Astrocyte of the hippocampus (primary cell): Measurements from ENCODE around the gene HTT.

ENCODE experiments used
- DNase-seq: peaks from one replicate; pipeline ENCODE4 v3.0.0; 2011; ENCODE audit warnings: low read depth, low spot score

HTT gene

GRCh38 chr4:3074078-3074845 is at the start of gene HTT, which contains the start of gene HTT-AS:
TSS of gene HTT (plus strand) at chr4:3074681. CDS start at chr4:3074826, 145 bp downstream.
TSS of gene HTT-AS (minus strand) at chr4:3074538.
- peak; percentile 99 for DNase-seq

GRCh38 chr4:3025881-3026280 is 48.6 kb upstream of the HTT start:
- no peak for DNase-seq

GRCh38 chr4:3026540-3026939 is 47.9 kb upstream of the HTT start:
- DNase-seq: no peak

GRCh38 chr4:3029464-3029863 is 45.0 kb upstream of the HTT start:
- no peak for DNase-seq

GRCh38 chr4:3030566-3031356 is 43.7 kb upstream of the HTT start:
- no peak for DNase-seq

- DNase-seq: no peak
Measured at GRCh38 chr4:3031357-3032082, 43.0 kb upstream of the HTT start.

- DNase-seq: no peak
Measured at GRCh38 chr4:3034231-3034630, 40.2 kb upstream of the HTT start.

GRCh38 chr4:3035249-3035648 is 39.2 kb upstream of the HTT start:
- no peak for DNase-seq

- DNase-seq: no peak
Measured at GRCh38 chr4:3035674-3036073, 38.8 kb upstream of the HTT start.

GRCh38 chr4:3036131-3036952 is 38.1 kb upstream of the HTT start:
- DNase-seq: no peak

- DNase-seq: peak; percentile 23
Measured at GRCh38 chr4:3037957-3038461, 36.5 kb upstream of the HTT start.

- DNase-seq: no peak
Measured at GRCh38 chr4:3039706-3040366, 34.6 kb upstream of the HTT start.

- DNase-seq: no peak
Measured at GRCh38 chr4:3040452-3041191, 33.9 kb upstream of the HTT start.

GRCh38 chr4:3041192-3042142 is 33.0 kb upstream of the HTT start:
- DNase-seq: peak; percentile 56

GRCh38 chr4:3042226-3042625 is 32.3 kb upstream of the HTT start:
- DNase-seq: no peak

GRCh38 chr4:3043282-3044020 is 31.0 kb upstream of the HTT start:
- no peak for DNase-seq

GRCh38 chr4:3044870-3045819 is 29.3 kb upstream of the HTT start:
- DNase-seq: peak; percentile 27
